NCI-H128 (cell line): Measurements from ENCODE around the gene TFAP2D.

Source experiments
- DNase-seq: peaks from one replicate; lab custom pipeline; 2025; ENCODE audit not compliant: unreplicated experiment; lab: John Stamatoyannopoulos, UW

Gene TFAP2D

DNA sequence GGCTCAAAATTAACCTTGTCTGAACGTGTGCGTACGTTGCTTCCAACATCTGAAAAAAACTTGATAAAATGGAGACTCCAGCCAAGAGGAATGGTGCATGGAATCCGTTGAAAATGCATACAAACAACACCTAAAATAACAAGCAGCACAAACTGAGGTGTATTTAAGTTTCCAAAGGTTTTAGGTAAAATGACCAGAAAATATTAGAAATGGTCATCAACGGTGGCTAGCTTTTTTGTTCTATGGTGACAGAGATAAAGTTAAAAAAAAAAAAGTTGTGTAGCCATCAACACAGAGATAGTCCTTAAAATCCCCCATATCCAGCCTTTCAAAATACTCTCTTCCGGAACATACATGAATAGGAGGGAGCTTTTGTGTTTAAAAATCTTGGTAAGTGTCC, 104.7 kb downstream of the TFAP2D start:
- no peak for DNase-seq

DNA sequence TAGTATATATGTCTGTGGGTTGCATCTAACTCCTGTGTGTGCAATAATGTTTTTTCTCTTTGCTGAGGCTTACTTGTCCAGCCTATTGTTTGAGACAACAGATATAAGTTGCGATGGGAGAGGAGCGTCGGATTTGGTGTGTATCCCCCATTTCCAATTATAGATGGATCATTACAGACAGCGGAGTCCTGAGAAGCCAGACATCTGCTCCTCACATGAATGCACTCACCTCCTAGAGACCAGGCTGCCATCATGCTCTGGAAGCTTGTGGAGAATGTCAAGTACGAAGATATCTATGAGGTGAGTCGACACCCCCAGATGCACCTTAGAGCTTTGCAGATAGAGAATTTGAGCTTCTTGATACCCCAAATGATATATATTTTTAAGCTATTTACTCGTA, 105.3 kb downstream of the TFAP2D start, which contains the start of gene TFAP2B:
TFAP2B (plus strand) TSS at position 199 of the 400 bp plus-strand sequence; CDS start at position 220, 21 bp downstream.
- no peak for DNase-seq

DNA sequence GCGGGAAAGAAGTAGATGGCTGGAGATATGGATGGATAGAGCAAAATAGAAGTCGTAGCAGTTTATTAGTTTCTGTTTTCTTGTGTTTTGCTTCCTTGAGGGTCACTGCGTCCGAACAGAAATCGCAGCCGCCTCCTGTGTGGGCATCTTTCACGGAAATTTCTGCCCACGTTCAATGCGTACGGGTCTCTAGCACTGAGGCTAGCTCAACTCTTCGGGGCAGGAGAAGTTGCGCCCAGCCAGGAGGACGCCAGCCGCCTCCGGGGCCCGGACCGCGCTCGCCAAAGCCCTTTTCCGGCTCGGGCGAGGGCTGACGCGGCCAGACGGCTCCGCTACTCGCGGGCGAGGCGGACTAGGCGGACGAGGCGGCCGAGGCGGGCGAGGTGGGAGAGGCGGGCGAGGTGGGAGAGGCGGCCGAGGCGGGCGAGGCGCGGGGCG, 106.2 kb downstream of the TFAP2D start:
- DNase-seq: no peak

DNA sequence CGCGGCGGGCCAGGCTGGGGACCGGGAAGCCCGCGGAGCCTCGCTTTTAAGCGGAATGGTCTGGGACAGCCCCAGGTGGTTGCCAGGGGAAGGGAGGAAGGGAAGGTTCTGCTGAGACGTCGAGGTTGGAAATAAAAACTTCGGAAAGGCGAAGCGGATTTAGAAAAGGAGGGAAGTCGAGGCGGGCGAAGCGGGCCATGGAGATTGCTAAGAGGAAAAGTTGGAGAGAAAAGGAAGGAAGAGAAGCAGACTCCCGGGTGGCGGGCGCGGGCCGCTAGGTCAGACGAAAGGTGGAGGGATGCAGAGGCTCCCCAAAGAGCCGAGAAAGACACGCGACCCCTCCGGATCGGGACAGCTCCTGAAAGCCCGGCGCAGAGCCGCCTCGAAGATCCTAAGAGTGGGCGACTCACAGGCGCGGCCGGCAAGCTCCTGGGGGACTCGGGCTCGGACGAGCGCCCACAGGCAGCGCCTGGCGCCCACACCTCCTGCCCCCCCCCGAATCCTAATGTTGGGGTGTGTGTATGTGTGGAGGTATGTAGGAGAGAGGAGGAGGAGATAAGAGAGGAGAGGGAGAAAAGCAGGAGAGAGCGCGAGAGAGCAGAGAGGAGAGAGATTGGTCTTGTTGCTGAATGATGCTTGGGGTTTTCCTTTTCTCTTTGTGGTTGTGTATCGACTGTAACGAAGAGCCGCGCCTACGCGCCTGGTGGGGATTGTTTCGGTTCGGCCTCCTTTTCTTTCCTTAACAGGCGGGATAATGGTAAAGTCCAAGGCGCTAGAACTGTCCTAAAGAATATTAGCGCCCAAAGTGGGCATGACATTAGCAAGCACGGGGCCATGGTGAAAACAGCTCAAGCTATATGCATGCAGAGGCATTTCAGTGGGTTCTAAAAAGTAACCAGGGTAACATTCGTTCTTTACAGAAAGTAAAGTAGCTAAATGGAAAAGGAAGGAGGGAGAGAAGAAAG, 106.9 kb downstream of the TFAP2D start:
- DNase-seq: no peak

DNA sequence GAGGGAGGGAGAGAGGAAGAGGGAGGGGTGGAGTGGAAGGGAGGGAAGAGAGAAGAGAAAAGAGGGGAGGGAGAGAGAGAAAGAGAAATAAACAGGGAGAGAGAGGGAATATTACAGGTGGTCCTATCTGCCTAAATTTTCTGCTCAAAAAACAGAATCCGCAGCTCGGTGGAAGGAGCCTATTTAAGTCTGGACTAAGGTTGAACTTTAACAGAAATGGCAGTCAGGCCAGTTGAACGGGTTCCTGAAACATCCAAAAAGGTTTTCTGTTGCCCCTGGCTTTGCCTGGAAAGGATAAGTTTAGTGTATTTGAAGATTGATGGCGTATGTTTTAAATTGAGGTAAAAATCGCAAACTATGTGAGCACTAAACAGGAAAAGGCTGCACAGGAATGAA, 107.5 kb downstream of the TFAP2D start:
- DNase-seq: no peak

DNA sequence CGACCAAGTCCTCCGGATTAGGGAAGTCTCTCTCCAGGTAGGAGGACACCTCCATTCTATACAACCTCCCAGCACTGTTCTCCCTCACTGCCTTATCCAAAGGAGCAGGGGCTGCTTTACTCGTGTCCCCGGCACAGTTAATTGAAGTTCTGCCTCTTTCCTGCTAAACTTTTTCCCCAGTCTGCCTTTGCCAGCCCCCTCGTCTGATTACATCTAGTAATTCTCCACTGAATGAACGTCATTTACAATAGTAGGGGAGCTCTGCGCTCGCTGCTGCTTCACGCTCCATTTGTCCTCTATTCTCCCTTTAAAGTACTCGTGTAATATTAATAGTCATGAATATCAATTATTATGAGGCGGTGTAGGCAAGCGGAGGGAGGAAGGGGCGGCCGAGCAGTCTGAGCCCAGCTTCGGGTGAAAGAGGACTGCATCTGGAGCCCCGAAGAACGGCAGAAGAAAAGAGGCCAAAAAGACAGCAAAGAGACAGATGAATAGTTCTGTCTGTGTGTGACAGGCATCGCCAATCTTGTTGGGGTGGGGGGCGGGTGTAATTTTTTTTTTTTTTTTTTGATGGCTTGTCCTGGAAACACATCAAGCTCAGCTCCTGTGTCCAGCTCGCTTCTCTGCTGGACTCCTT, 108.2 kb downstream of the TFAP2D start:
- no peak for DNase-seq

DNA sequence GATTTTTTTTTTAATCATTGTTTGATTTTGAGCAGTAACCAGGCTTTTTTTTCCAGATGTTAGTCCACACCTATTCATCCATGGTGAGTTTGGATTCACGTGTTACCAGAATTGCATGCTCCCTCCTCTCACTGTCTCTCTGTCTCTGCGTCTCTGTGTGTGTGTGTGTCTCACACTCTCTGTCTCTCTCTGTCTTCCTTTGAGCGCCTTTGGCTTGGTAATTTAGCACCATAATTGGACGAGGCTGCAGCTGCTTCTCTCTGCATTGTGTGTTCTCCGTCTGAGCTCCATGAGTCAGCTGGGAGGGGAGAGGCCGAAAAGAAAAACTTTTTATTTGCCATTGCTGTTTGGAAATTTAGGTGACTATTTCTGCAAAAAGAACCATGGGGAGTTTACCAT, 108.8 kb downstream of the TFAP2D start:
- DNase-seq: no peak
